Panc1 (cell line): ENCODE data around the gene CD58. TPM values are rescaled to one million over a fixed set of nuclear protein-coding genes. Genes with fewer than 3 reads are reported as not detected.

ENCODE experiments used
- ATAC-seq: fragments of 200-7000 bp; cut with Tn5 transposase; 2 replicates; pipeline ENCODE4 v1.9.1; 2020; ENCODE audit warnings: mild to moderate bottlenecking, moderate library complexity
- BruUV-seq: library from RNA; stranded (reverse); fragments of 400-500 nt; replicated peaks from 2 replicates; lab custom pipeline; 2021; lab: Mats Ljungman, UMichigan
- CTCF ChIA-PET: fragments of 300-600 bp; sonication (Branson Sonifier 250); formaldehyde crosslinking; loops from one replicate; lab custom pipeline; 2022; ENCODE audit warnings: antibody characterized with exemption; lab: Charles Lee
- POLR2A ChIA-PET: fragments of 300-600 bp; sonication (Branson Sonifier 250); formaldehyde crosslinking; loops from one replicate; lab custom pipeline; 2022; ENCODE audit warnings: antibody characterized with exemption; lab: Charles Lee
- DNase-seq: peaks from one replicate; pipeline ENCODE4 v3.0.0-alpha.2; 2010; ENCODE audit warnings: low read depth, low spot score
- H3K27ac ChIP-seq: 2 replicates; pipeline ENCODE4 v1.5.1; 2011; ENCODE audit warnings: mild to moderate bottlenecking, low read length, inconsistent platforms
- H3K27me3 ChIP-seq: fragments of 200-500 bp; sonication (Bioruptor generic); 2 replicates; pipeline ENCODE4 v1.6.0; 2014; ENCODE audit warnings: low read length, inconsistent platforms; ENCODE audit not compliant: control insufficient read depth, insufficient read depth
- H3K36me3 ChIP-seq: fragments of 200-500 bp; sonication (Bioruptor generic); 2 replicates; pipeline ENCODE4 v1.5.1; 2014; ENCODE audit warnings: inconsistent platforms, mild to moderate bottlenecking, low read length, moderate library complexity; ENCODE audit not compliant: control insufficient read depth, insufficient read depth
- H3K4me1 ChIP-seq: 2 replicates; pipeline ENCODE4 v1.5.1; 2011; ENCODE audit warnings: inconsistent platforms, mild to moderate bottlenecking, low read length, moderate library complexity; ENCODE audit not compliant: control insufficient read depth, insufficient read depth
- H3K4me3 ChIP-seq, 2 experiments: 2 replicates each; pipeline ENCODE4 v1.5.1; 2011 to 2012; ENCODE audit warnings: low read depth in 2 of 2, low read length in 2 of 2, mild to moderate bottlenecking in 2 of 2, inconsistent platforms in 1 of 2, moderate library complexity in 1 of 2
- H3K9me3 ChIP-seq: fragments of 200-500 bp; sonication (Bioruptor generic); 2 replicates; pipeline ENCODE4 v1.5.1; 2014; ENCODE audit warnings: low read depth, mild to moderate bottlenecking, inconsistent platforms, low read length, moderate library complexity; ENCODE audit not compliant: control insufficient read depth, insufficient read depth
- CTCF ChIP-seq: fragments of 450-650 bp; IDR thresholded peaks from 2 replicates; pipeline ENCODE4 v1.5.1; 2017; ENCODE audit warnings: mild to moderate bottlenecking
- POLR2AphosphoS5 ChIP-seq: IDR thresholded peaks from 2 replicates; pipeline ENCODE4 v1.6.1; 2012; ENCODE audit warnings: mild to moderate bottlenecking, low read depth, low read length, moderate library complexity
- REST ChIP-seq, 2 experiments: IDR thresholded peaks; 2 replicates each; pipeline ENCODE4 v1.6.1; 2011 to 2012; ENCODE audit warnings: low read depth in 2 of 2, control low read depth in 1 of 2, low read length in 1 of 2, mild to moderate bottlenecking in 1 of 2, moderate library complexity in 1 of 2; ENCODE audit not compliant: insufficient read depth in 1 of 2
- SIN3A ChIP-seq: IDR thresholded peaks from 2 replicates; pipeline ENCODE4 v1.6.1; 2012; ENCODE audit warnings: low read depth, mild to moderate bottlenecking, low read length, moderate library complexity, borderline replicate concordance; ENCODE audit not compliant: insufficient read depth
- TCF7L2 ChIP-seq: IDR thresholded peaks from 2 replicates; pipeline ENCODE4 v1.6.1; 2011; ENCODE audit warnings: mild to moderate bottlenecking, low read depth, low read length, inconsistent platforms
- in situ Hi-C: cut with HindIII; loops from 2 replicates; pipeline ENCODE4 v1.10.0; 2016; ENCODE audit warnings: low sequenced_read_pairs, low pct_unique_long_range_greater_than_20kb
- intact Hi-C: fragments of 100-400 bp; cut with micrococcal nuclease; formaldehyde crosslinking; loops from one replicate; pipeline ENCODE4 v1.10.0; 2022; ENCODE audit not compliant: unreplicated experiment
- total RNA-seq: library from RNA; stranded (reverse); gene quantifications from one replicate; pipeline ENCODE4 v1.2.1, GENCODE V29; 2021; ENCODE audit not compliant: unreplicated experiment

CD58 gene
- total RNA-seq, 1 experiment from 2014 or later = 12.6 TPM

GRCh38 chr1:116497656-116498055, 73.2 kb downstream of the CD58 start:
- no peak for ATAC-seq
- TF ChIP-seq CTCF = no peak
- no peak for TF ChIP-seq TCF7L2
- no peak for TF ChIP-seq POLR2AphosphoS5
- no peak for TF ChIP-seq SIN3A
- Histone ChIP-seq H3K9me3 (no peaks in the 10 kb centered on the region), H3K4me1 (no peaks in the 10 kb centered on the region), H3K27me3 (no peaks in the 10 kb centered on the region), H3K36me3 (no peaks in the 10 kb centered on the region), H3K27ac (no peak overlapping the region), H3K4me3 (no peak overlapping the region)
- ChIA-PET POLR2A (interaction anchor here (0.6 kb wide), 1 partner anchor 272 kb away, joined by 4 read pairs; no protein-coding TSS in a partner anchor), CTCF (no interaction called here)
- DNase-seq = no peak
- BruUV-seq = no TSS peak
- intact Hi-C loops (loop anchor here (5.0 kb wide), 1 partner anchor 355 kb away; no protein-coding TSS in a partner anchor), in situ Hi-C loops (no loop called here)

- Histone ChIP-seq H3K4me1 (no peaks in the 10 kb centered on the region), H3K4me3 (no peak overlapping the region), H3K27ac (no peak overlapping the region), H3K36me3 (no peaks in the 10 kb centered on the region), H3K9me3 (no peaks in the 10 kb centered on the region), H3K27me3 (no peaks in the 10 kb centered on the region)
- ATAC-seq (no peak), DNase-seq (no peak)
- in situ Hi-C loops (no loop called here), intact Hi-C loops (loop anchor here (5.0 kb wide), 1 partner anchor 355 kb away; no protein-coding TSS in a partner anchor)
- POLR2A ChIA-PET = no interaction called here
- BruUV-seq = no TSS peak
- no peak for TF ChIP-seq POLR2AphosphoS5
- TF ChIP-seq CTCF = no peak
- no peak for TF ChIP-seq REST (IDR thresholded peaks at IDR 0.05; ENCODE audit: insufficient read depth in 1 of 2, low read depth in 2 of 2, low read length in 1 of 2)
- no peak for TF ChIP-seq TCF7L2
- no peak for TF ChIP-seq SIN3A
- CTCF ChIA-PET = no interaction called here
Measured at GRCh38 chr1:116496898-116497297, 73.9 kb downstream of the CD58 start.
